Measurements from ENCODE around the gene COL7A1. TPM values are rescaled to one million over a fixed set of nuclear protein-coding genes. Genes with fewer than 3 reads are reported as not detected.

Gene COL7A1
- total RNA-seq, 4 donors from 2014 or later, result 4.8 to 19.1 (median 12.9) TPM

GRCh38 chr3:48607519-48607918 lies 12.4 kb upstream of the COL7A1 start:
- H3K36me3 ChIP-seq, result peaks cover 0 to 28% (median 16%) of the 10 kb centered on the region in 4 donors
- intact Hi-C loops (cut with DNase I; ENCODE audit: low total_unique reads) (no loop called here), in situ Hi-C loops (cut with MboI; ENCODE audit: low pct_ligation_motif_present in 1 of 4, low pct_unique_long_range_greater_than_20kb in 1 of 4, low sequenced_read_pairs in 3 of 4) (no loop called here)
- H3K4me3 ChIP-seq, result no peak overlapping the region
- H3K4me1 ChIP-seq, result peaks cover 4 to 14% (median 11%) of the 10 kb centered on the region in 4 donors
- H3K27me3 ChIP-seq, result no peaks in the 10 kb centered on the region
- WGBS, 2 donors (ENCODE audit: low coverage in 1 of 2), result 92 to 97% methylated on average over 5 of the region's 5 CpGs
- no peak overlapping the region for H3K27ac ChIP-seq
- H3K9me3 ChIP-seq, result no peaks in the 10 kb centered on the region
- peak; percentile 33 for DNase-seq
- no peak for TF ChIP-seq POLR2AphosphoS5 (IDR thresholded peaks at IDR 0.05)
- TF ChIP-seq EP300 (IDR thresholded peaks at IDR 0.05; ENCODE audit: low read depth), result no peak
- TF ChIP-seq CTCF (IDR thresholded peaks at IDR 0.05), result no peak
- no peak for TF ChIP-seq POLR2A (IDR thresholded peaks at IDR 0.05)

DNA sequence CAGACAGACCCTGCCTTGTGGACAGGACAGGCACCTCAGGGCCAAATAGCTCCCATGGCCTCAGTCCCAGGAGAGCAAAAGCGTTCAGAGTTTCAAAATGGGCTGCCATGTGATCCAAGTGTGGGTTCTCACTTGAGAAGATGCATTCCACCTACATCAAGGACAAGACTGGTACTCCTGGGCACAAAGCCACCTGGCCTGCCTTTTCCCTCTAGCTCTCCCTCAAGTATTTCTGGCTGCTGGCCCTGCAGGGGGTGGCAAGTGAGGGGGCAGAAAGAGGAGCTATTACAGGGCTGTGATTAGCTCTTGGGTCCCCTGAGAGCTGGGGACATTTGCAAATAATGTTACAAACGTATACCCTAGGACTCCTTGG lies 6.5 kb upstream of the COL7A1 start:
- 73% methylated on average over 2 of the region's 2 CpGs; no CpG with 5 or more reads in 1 of the 2 donors for WGBS, 2 donors (ENCODE audit: low coverage in 1 of 2)
- Histone ChIP-seq H3K27me3 (no peaks in the 10 kb centered on the region), H3K36me3 (peaks cover 0 to 59% (median 37%) of the 10 kb centered on the region in 4 donors), H3K9me3 (no peaks in the 10 kb centered on the region), H3K27ac (no peak overlapping the region), H3K4me3 (no peak overlapping the region), H3K4me1 (peaks cover 0 to 21% (median 9%) of the 10 kb centered on the region in 4 donors)
- no peak for DNase-seq
- TF ChIP-seq CTCF (IDR thresholded peaks at IDR 0.05) (no peak), POLR2AphosphoS5 (IDR thresholded peaks at IDR 0.05) (no peak), POLR2A (IDR thresholded peaks at IDR 0.05) (no peak), EP300 (IDR thresholded peaks at IDR 0.05; ENCODE audit: low read depth) (no peak)
- intact Hi-C loops (cut with DNase I; ENCODE audit: low total_unique reads) (no loop called here), in situ Hi-C loops (cut with MboI; ENCODE audit: low pct_ligation_motif_present in 1 of 4, low pct_unique_long_range_greater_than_20kb in 1 of 4, low sequenced_read_pairs in 3 of 4) (no loop called here)

DNA sequence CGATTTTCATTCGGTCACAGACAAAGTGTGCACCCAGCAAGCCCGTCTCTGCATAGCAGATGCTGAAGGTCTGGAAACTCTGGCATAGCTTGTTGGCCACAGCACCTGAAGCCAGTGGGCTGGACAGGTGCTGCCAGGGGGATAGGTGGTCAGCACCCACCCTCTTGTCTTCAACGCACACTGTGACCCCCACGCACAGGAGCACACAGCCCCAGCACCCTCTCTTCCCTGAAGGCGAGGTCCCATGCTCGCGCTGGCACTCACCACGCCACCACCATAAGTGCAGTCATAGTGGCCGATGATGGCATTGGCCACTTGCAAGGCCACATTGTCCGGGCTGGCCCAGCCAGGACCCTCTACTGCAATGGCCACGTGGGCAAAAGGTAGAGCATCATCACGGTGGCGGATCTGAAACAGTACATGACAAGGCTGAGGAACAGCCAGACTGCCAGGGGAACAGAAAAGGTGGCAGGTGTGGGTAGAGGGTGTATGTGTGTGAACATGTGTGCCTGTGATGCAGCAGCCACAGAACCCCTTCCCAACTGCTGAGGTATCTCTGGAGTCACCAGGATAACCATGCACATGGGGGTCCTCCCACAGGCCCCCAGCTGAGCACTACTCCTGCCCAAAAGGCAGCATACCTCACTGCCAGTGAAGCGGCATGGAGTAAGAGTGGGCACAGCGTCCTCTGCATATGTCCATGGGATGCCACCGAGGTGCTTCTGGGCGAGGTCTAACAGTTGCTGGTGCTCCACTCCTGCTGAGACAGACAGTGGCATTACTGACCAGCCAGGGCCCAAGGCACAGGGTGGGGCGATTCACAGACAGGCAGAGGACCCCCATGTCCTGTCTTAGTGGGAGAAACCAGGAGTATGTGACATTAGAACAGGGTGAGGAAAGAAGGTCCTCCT lies 5.8 kb upstream of the COL7A1 start:
- 89% methylated on average over 19 of the region's 19 CpGs; no CpG with 5 or more reads in 1 of the 2 donors for WGBS, 2 donors (ENCODE audit: low coverage in 1 of 2)
- H3K27ac ChIP-seq, result no peak overlapping the region

More for the DNA sequence above, 5.8 kb upstream of the COL7A1 start:
- no peak for DNase-seq
- Histone ChIP-seq H3K36me3 (peaks cover 0 to 59% (median 37%) of the 10 kb centered on the region in 4 donors), H3K4me1 (peaks cover 0 to 21% (median 9%) of the 10 kb centered on the region in 4 donors), H3K4me3 (no peak overlapping the region), H3K9me3 (no peaks in the 10 kb centered on the region), H3K27me3 (no peaks in the 10 kb centered on the region)
- intact Hi-C loops (cut with DNase I; ENCODE audit: low total_unique reads) (no loop called here), in situ Hi-C loops (cut with MboI; ENCODE audit: low pct_ligation_motif_present in 1 of 4, low pct_unique_long_range_greater_than_20kb in 1 of 4, low sequenced_read_pairs in 3 of 4) (no loop called here)
- TF ChIP-seq EP300 (IDR thresholded peaks at IDR 0.05; ENCODE audit: low read depth) (no peak), CTCF (IDR thresholded peaks at IDR 0.05) (no peak), POLR2AphosphoS5 (IDR thresholded peaks at IDR 0.05) (no peak), POLR2A (IDR thresholded peaks at IDR 0.05) (no peak)
